ENCODE data around the gene MPP3.

The MPP3 gene

GRCh38 chr17:43760254-43760852, 72.6 kb downstream of the MPP3 start (continued):
- TF ChIP-seq BCL6B (tag by site-specific recombination; IDR thresholded peaks at IDR 0.05) (no peak), ZNF610 (tag by site-specific recombination; IDR thresholded peaks at IDR 0.05; ENCODE audit: borderline replicate concordance) (peak; percentile 74; the same call in 1 of the 2 replicates), ZNF292 (tag by site-specific recombination; IDR thresholded peaks at IDR 0.05; ENCODE audit: borderline replicate concordance, low read depth) (no peak), ZNF311 (tag by site-specific recombination; IDR thresholded peaks at IDR 0.05; ENCODE audit: borderline replicate concordance) (no peak), ZBTB49 (tag by site-specific recombination; IDR thresholded peaks at IDR 0.05; ENCODE audit: low read depth) (no peak), SP3 (tag by site-specific recombination; IDR thresholded peaks at IDR 0.05) (no peak), ZNF324 (tag by site-specific recombination; IDR thresholded peaks at IDR 0.05) (0 out of 2 replicates have a peak, but pooled peaks have one; percentile 53), ZNF133 (tag by site-specific recombination; IDR thresholded peaks at IDR 0.05) (no peak), ZNF37A (tag by site-specific recombination; IDR thresholded peaks at IDR 0.05) (no peak), SCRT1 (tag by site-specific recombination; IDR thresholded peaks at IDR 0.05; ENCODE audit: borderline replicate concordance) (no peak), ZNF843 (tag by site-specific recombination; IDR thresholded peaks at IDR 0.05) (no peak), ZSCAN30 (tag by site-specific recombination; IDR thresholded peaks at IDR 0.05) (peak; percentile 89; the same call in 1 of the 2 replicates), ATF2 (tag by site-specific recombination; IDR thresholded peaks at IDR 0.05; ENCODE audit: low read depth) (no peak), BCL11B (tag by site-specific recombination; IDR thresholded peaks at IDR 0.05; ENCODE audit: low read depth) (no peak), ZNF362 (tag by site-specific recombination; IDR thresholded peaks at IDR 0.05) (no peak), MYNN (tag by site-specific recombination; IDR thresholded peaks at IDR 0.05; ENCODE audit: borderline replicate concordance) (no peak), ZNF202 (tag by site-specific recombination; IDR thresholded peaks at IDR 0.05; ENCODE audit: borderline replicate concordance) (no peak), KLF1 (tag by site-specific recombination; IDR thresholded peaks at IDR 0.05) (no peak), HIC1 (tag by site-specific recombination; IDR thresholded peaks at IDR 0.05) (no peak), ZNF155 (tag by site-specific recombination; IDR thresholded peaks at IDR 0.05) (no peak), ZNF510 (tag by site-specific recombination; IDR thresholded peaks at IDR 0.05; ENCODE audit: insufficient replicate concordance) (no peak), PRDM10 (tag by site-specific recombination; IDR thresholded peaks at IDR 0.05) (0 out of 2 replicates have a peak, but pooled peaks have one; percentile 39), ELK4 (IDR thresholded peaks at IDR 0.05; ENCODE audit: borderline replicate concordance, low read depth, low read length) (no peak), ZNF513 (tag by site-specific recombination; IDR thresholded peaks at IDR 0.05) (no peak)
